Measurements from ENCODE around the gene NUDCD3.

NUDCD3 gene

GRCh38 chr7:44467217-44467548, 23.3 kb downstream of the NUDCD3 start:
- no peak for DNase-seq (ENCODE audit: low spot score)
- in situ Hi-C loops (cut with MboI; ENCODE audit: low sequenced_read_pairs, unreplicated experiment) = no loop called here
- TF ChIP-seq CTCF (IDR thresholded peaks at IDR 0.05; ENCODE audit: borderline replicate concordance, control extremely low read depth, extremely low read depth, insufficient read depth, missing control alignments) = no peak

GRCh38 chr7:44466300-44467216, 23.9 kb downstream of the NUDCD3 start:
- in situ Hi-C loops (cut with MboI; ENCODE audit: low sequenced_read_pairs, unreplicated experiment) = no loop called here
- no peak for TF ChIP-seq CTCF (IDR thresholded peaks at IDR 0.05; ENCODE audit: borderline replicate concordance, control extremely low read depth, extremely low read depth, insufficient read depth, missing control alignments)
- DNase-seq (ENCODE audit: low spot score) = no peak

- in situ Hi-C loops (cut with MboI; ENCODE audit: low sequenced_read_pairs, unreplicated experiment) = no loop called here
- no peak for TF ChIP-seq CTCF (IDR thresholded peaks at IDR 0.05; ENCODE audit: borderline replicate concordance, control extremely low read depth, extremely low read depth, insufficient read depth, missing control alignments)
- no peak for DNase-seq (ENCODE audit: low spot score)
Measured at GRCh38 chr7:44465490-44465889, 25.0 kb downstream of the NUDCD3 start.

GRCh38 chr7:44463169-44463808, 27.2 kb downstream of the NUDCD3 start:
- TF ChIP-seq CTCF (IDR thresholded peaks at IDR 0.05; ENCODE audit: borderline replicate concordance, control extremely low read depth, extremely low read depth, insufficient read depth, missing control alignments) = no peak
- in situ Hi-C loops (cut with MboI; ENCODE audit: low sequenced_read_pairs, unreplicated experiment) = no loop called here
- no peak for DNase-seq (ENCODE audit: low spot score)

GRCh38 chr7:44461387-44461786, 29.1 kb downstream of the NUDCD3 start:
- in situ Hi-C loops (cut with MboI; ENCODE audit: low sequenced_read_pairs, unreplicated experiment) = no loop called here
- no peak for DNase-seq (ENCODE audit: low spot score)
- no peak for TF ChIP-seq CTCF (IDR thresholded peaks at IDR 0.05; ENCODE audit: borderline replicate concordance, control extremely low read depth, extremely low read depth, insufficient read depth, missing control alignments)

GRCh38 chr7:44460325-44460724, 30.1 kb downstream of the NUDCD3 start:
- TF ChIP-seq CTCF (IDR thresholded peaks at IDR 0.05; ENCODE audit: borderline replicate concordance, control extremely low read depth, extremely low read depth, insufficient read depth, missing control alignments) = no peak
- peak; percentile 53 for DNase-seq (ENCODE audit: low spot score)
- in situ Hi-C loops (cut with MboI; ENCODE audit: low sequenced_read_pairs, unreplicated experiment) = no loop called here
